Neuronal stem cell (in vitro differentiated cells): ENCODE data around the gene CSNK1D.

Experiments used
- DNase-seq: peaks from one replicate; pipeline ENCODE4 v3.0.0-alpha.2; 2013; ENCODE audit warnings: low spot score
- H2AFZ ChIP-seq: one replicate; pipeline ENCODE4 v1.6.1; 2013; ENCODE audit warnings: mild to moderate bottlenecking, low read length, inconsistent platforms
- H2AK5ac ChIP-seq: 2 replicates; pipeline ENCODE4 v1.6.1; 2013; ENCODE audit warnings: low read depth, mild to moderate bottlenecking, inconsistent platforms, low read length, moderate library complexity, mixed read lengths
- H2BK120ac ChIP-seq: 2 replicates; pipeline ENCODE4 v1.6.1; 2013; ENCODE audit warnings: low read depth, mild to moderate bottlenecking, inconsistent platforms, low read length, moderate library complexity, mixed read lengths
- H2BK12ac ChIP-seq: one replicate; pipeline ENCODE4 v1.6.1; 2013; ENCODE audit warnings: low read length, inconsistent platforms
- H2BK15ac ChIP-seq: 2 replicates; pipeline ENCODE4 v1.6.1; 2013; ENCODE audit warnings: mild to moderate bottlenecking, low read length, inconsistent platforms, mixed read lengths
- H2BK5ac ChIP-seq: one replicate; pipeline ENCODE4 v1.6.1; 2013; ENCODE audit warnings: inconsistent platforms, mild to moderate bottlenecking, low read length, moderate library complexity
- H3K14ac ChIP-seq: one replicate; pipeline ENCODE4 v1.6.1; 2013; ENCODE audit warnings: low read length, inconsistent platforms
- H3K18ac ChIP-seq: 2 replicates; pipeline ENCODE4 v1.6.1; 2013; ENCODE audit warnings: low read length, inconsistent platforms
- H3K23ac ChIP-seq: 2 replicates; pipeline ENCODE4 v1.6.1; 2013; ENCODE audit warnings: low read depth, mild to moderate bottlenecking, mixed read lengths, low read length, inconsistent platforms; ENCODE audit not compliant: poor library complexity
- H3K27ac ChIP-seq: replicated peaks from 3 replicates; pipeline ENCODE4 v1.5.1; 2013; ENCODE audit warnings: low read length, inconsistent platforms
- H3K27me3 ChIP-seq, 3 experiments: 2 replicates each; pipeline ENCODE4 v1.6.1; 2013; ENCODE audit warnings: low read length in 3 of 3, mild to moderate bottlenecking in 2 of 3, inconsistent platforms in 1 of 3, low read depth in 1 of 3, mixed read lengths in 1 of 3, moderate library complexity in 1 of 3; ENCODE audit not compliant: control insufficient read depth in 3 of 3, insufficient read depth in 3 of 3
- H3K36me3 ChIP-seq, 2 donors: replicated peaks in 1 of 2; 2 replicates each; pipeline ENCODE4 v1.6.1; 2013; ENCODE audit warnings: low read length in 2 of 2; ENCODE audit not compliant: control insufficient read depth in 2 of 2, insufficient read depth in 2 of 2
- H3K4ac ChIP-seq: 2 replicates; pipeline ENCODE4 v1.6.1; 2013; ENCODE audit warnings: inconsistent platforms, mild to moderate bottlenecking, low read length, moderate library complexity
- H3K4me1 ChIP-seq, 2 donors: 1 replicate in 1 of 2; 2 replicates in 1 of 2; pipeline ENCODE4 v1.6.1; 2013; ENCODE audit warnings: low read length in 2 of 2, low read depth in 1 of 2; ENCODE audit not compliant: control insufficient read depth in 2 of 2, insufficient read depth in 1 of 2
- H3K4me2 ChIP-seq: one replicate; pipeline ENCODE4 v1.6.1; 2013; ENCODE audit warnings: mild to moderate bottlenecking, low read length, inconsistent platforms; ENCODE audit not compliant: insufficient read depth, poor library complexity, severe bottlenecking
- H3K4me3 ChIP-seq, 2 donors: 2 replicates each; pipeline ENCODE4 v1.5.1; 2013; ENCODE audit warnings: low read length in 2 of 2, mild to moderate bottlenecking in 2 of 2, inconsistent platforms in 1 of 2, moderate library complexity in 1 of 2
- H3K79me1 ChIP-seq: one replicate; pipeline ENCODE4 v1.6.1; 2013; ENCODE audit warnings: low read depth, mild to moderate bottlenecking, inconsistent platforms, low read length, moderate library complexity
- H3K9ac ChIP-seq: one replicate; pipeline ENCODE4 v1.6.1; 2013; ENCODE audit warnings: mild to moderate bottlenecking, low read depth, low read length, inconsistent platforms; ENCODE audit not compliant: poor library complexity
- H3K9me3 ChIP-seq, 2 donors: replicated peaks in 1 of 2; 2 replicates each; pipeline versions ENCODE3 to v1.6.1; 2013; ENCODE audit warnings: low read length in 2 of 2, mild to moderate bottlenecking in 2 of 2, inconsistent platforms in 1 of 2, low read depth in 1 of 2, mixed read lengths in 1 of 2, moderate library complexity in 1 of 2; ENCODE audit not compliant: control insufficient read depth in 2 of 2, insufficient read depth in 1 of 2
- H4K8ac ChIP-seq: one replicate; pipeline ENCODE4 v1.6.1; 2013; ENCODE audit warnings: low read depth, mild to moderate bottlenecking, inconsistent platforms, low read length, moderate library complexity
- H4K91ac ChIP-seq: one replicate; pipeline ENCODE4 v1.6.1; 2013; ENCODE audit warnings: low read length, low read depth, mild to moderate bottlenecking, inconsistent platforms; ENCODE audit not compliant: poor library complexity
- WGBS, 2 donors: extraction: QIAGEN DNeasy Blood & Tissue Kit; methylation state at CpG; one replicate each; pipeline ENCODE4 v1.1.7; 2013; ENCODE audit warnings: missing lambda C conversion rate in 2 of 2, mixed read lengths in 1 of 2; ENCODE audit not compliant: insufficient read length in 2 of 2, insufficient replicate concordance in 1 of 2; ENCODE audit errors: extremely low coverage in 2 of 2; 5-methylcytosine and 5-hydroxymethylcytosine counted together

Gene CSNK1D

DNA sequence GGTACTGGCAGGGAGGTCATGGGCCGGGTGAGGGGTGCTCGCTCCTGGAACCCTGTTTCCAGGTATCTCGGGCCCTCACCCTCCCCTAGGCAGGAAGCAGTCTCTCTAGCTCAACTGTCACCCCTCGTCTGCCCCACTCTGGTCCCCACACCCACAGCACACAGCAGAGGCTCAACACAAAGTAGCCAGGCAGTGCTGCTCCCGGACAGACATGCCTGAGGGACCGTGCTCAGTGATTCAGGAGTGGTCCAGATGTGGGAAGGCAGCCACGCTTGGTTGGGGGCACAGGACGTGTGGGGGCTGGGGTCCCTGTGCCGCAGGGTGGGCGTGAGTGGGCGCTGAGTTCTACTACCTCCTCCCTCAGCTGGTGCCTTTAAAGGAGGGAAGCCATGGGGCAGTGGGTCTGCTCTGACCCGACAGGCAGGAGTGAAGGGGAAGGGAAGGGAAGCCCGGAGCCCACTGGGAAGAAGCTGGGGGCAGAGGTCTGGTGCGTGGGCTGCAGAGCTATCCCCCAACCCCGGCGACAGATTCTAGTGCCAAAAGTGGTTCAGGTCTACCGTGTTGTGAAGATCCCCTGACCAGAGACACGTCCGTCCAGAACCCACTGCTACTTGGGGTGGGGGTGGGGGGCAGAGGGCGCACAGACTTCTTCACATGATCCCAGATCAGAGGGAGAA, 32.9 kb downstream of the CSNK1D start:
- no peak overlapping the region for H3K4me2 ChIP-seq
- peak overlapping the region; percentile 57 for H3K18ac ChIP-seq
- no peak overlapping the region for H2BK120ac ChIP-seq
- H3K9ac ChIP-seq: peak overlapping the region; percentile 44
- H4K8ac ChIP-seq: peak overlapping the region; percentile 4
- H3K4ac ChIP-seq: no peak overlapping the region
- no peak overlapping the region for H3K14ac ChIP-seq
- H2BK5ac ChIP-seq: no peak overlapping the region
- no peak overlapping the region for H3K4me3 ChIP-seq
- no peak overlapping the region for H4K91ac ChIP-seq
- H3K36me3 ChIP-seq: peaks cover 44 to 74% of the 10 kb centered on the region in 2 donors
- H2BK15ac ChIP-seq: no peak overlapping the region
- peaks cover 0 to 3% of the 10 kb centered on the region in 2 donors for H3K4me1 ChIP-seq
- H3K9me3 ChIP-seq: no peaks in the 10 kb centered on the region
- WGBS, 2 donors: no CpG with 5 or more reads among the region's 20 CpGs
- DNase-seq: no peak
- H3K27me3 ChIP-seq: no peaks in the 10 kb centered on the region
- peaks cover 20% of the 10 kb centered on the region for H3K79me1 ChIP-seq
- no peak overlapping the region for H3K27ac ChIP-seq
- peak overlapping the region; percentile 29 for H3K23ac ChIP-seq
- H2AFZ ChIP-seq: no peak overlapping the region
- no peak overlapping the region for H2BK12ac ChIP-seq
- no peak overlapping the region for H2AK5ac ChIP-seq

DNA sequence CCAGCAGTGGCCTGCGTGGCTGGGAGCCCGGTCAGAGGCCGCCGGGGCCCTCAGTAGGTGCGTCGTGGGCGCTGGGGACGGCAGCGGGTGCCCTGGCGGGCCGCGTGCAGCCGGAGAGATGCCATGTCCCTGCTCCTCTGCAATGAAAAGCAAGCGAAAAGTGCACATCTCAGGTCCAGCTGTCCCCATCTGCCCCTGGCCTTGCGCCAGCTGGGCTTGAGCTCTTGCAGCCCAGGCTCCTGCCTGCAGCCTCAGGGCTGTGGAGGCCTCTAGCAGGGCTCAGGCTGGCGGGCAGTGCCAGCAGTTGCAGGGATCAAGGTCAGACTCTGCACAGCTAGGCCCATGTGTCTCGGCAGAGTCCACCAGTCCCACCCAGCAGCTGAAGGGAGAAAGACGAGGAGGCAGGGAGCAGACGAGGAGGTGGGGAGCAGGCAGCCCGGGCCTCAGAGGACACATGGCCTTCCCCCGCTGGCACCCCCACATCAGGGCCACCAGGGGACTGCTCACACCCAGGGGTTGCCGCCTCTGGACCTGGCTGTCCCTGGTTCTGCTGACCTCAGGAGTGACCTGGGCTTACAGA, 33.5 kb downstream of the CSNK1D start:
- DNase-seq: no peak
- no peak overlapping the region for H2BK120ac ChIP-seq
- no peak overlapping the region for H3K4me2 ChIP-seq
- no peak overlapping the region for H2BK5ac ChIP-seq
- no peak overlapping the region for H3K4ac ChIP-seq
- no peak overlapping the region for H4K91ac ChIP-seq
- peak overlapping the region; percentile 4 for H4K8ac ChIP-seq
- H3K27ac ChIP-seq: no peak overlapping the region
- no peak overlapping the region for H3K9ac ChIP-seq
- H3K4me1 ChIP-seq: peaks cover 0 to 3% of the 10 kb centered on the region in 2 donors
- H3K36me3 ChIP-seq: peaks cover 38 to 67% of the 10 kb centered on the region in 2 donors
- H2AFZ ChIP-seq: no peak overlapping the region
- no peak overlapping the region for H2AK5ac ChIP-seq
- no peaks in the 10 kb centered on the region for H3K27me3 ChIP-seq
- no CpG with 5 or more reads among the region's 22 CpGs for WGBS, 2 donors
- H3K18ac ChIP-seq: peak overlapping the region; percentile 57
- peaks cover 19% of the 10 kb centered on the region for H3K79me1 ChIP-seq
- no peak overlapping the region for H3K4me3 ChIP-seq
- no peak overlapping the region for H3K14ac ChIP-seq
- no peak overlapping the region for H2BK15ac ChIP-seq
- H3K23ac ChIP-seq: peak overlapping the region; percentile 44
- H2BK12ac ChIP-seq: no peak overlapping the region
- H3K9me3 ChIP-seq: no peaks in the 10 kb centered on the region

DNA sequence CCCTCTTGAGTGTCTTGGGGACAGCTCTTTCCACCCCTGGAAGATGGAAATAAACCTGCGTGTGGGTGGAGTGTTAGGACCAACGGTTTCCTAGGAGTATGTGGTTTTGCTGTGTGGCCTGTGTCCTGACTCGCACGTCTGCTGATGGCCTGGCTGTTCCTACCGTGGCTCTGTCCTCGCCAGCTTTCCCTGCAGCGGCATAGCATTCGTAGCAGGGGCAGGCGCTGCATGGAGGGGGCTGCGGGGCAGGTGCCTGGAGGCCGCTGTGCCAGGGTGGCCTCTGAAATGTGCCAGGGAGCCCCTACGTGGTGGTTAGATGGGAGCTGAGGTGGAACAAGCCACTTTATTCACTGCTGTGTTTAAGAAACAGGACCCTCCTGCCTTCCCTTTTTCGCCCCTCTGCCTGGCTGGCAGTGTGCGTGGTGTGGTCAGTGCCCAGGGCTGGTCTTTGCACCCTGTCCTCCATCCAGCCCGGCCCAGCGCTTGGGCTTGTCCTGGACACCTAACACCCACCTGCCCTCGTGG, 34.0 kb downstream of the CSNK1D start:
- Histone ChIP-seq H3K4me3 (no peak overlapping the region), H2BK15ac (peak overlapping the region; percentile 9), H4K91ac (no peak overlapping the region), H4K8ac (peak overlapping the region; percentile 43), H3K36me3 (peaks cover 32 to 62% of the 10 kb centered on the region in 2 donors), H3K4me2 (no peak overlapping the region), H2AK5ac (no peak overlapping the region), H3K9me3 (no peaks in the 10 kb centered on the region), H3K9ac (no peak overlapping the region), H2AFZ (no peak overlapping the region), H3K79me1 (peaks cover 18% of the 10 kb centered on the region), H2BK12ac (no peak overlapping the region), H3K18ac (no peak overlapping the region), H3K27ac (no peak overlapping the region), H3K4ac (no peak overlapping the region), H2BK5ac (no peak overlapping the region), H3K23ac (peak overlapping the region; percentile 44), H3K4me1 (peaks cover 3 to 4% of the 10 kb centered on the region in 2 donors), H3K27me3 (no peaks in the 10 kb centered on the region), H2BK120ac (no peak overlapping the region), H3K14ac (no peak overlapping the region)
- no peak for DNase-seq
- no CpG with 5 or more reads among the region's 17 CpGs for WGBS, 2 donors

DNA sequence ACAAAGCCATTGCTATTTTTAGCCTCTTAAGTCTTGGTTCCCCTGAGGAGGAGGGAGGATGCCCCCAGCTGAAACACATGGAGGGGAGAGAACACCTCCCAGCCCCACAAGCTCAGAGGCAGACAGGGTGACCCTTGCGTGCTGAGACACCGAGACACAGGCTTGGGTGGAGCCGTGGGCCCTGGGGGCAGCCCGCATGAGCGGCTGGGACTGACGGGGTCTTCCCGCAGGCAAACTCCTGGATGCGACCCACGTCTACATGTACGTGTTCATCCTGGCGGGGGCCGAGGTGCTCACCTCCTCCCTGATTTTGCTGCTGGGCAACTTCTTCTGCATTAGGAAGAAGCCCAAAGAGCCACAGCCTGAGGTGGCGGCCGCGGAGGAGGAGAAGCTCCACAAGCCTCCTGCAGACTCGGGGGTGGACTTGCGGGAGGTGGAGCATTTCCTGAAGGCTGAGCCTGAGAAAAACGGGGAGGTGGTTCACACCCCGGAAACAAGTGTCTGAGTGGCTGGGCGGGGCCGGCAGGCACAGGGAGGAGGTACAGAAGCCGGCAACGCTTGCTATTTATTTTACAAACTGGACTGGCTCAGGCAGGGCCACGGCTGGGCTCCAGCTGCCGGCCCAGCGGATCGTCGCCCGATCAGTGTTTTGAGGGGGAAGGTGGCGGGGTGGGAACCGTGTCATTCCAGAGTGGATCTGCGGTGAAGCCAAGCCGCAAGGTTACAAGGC, 34.9 kb downstream of the CSNK1D start:
- DNase-seq: no peak
- no peak overlapping the region for H3K4me2 ChIP-seq
- no peak overlapping the region for H3K18ac ChIP-seq
- H2BK12ac ChIP-seq: no peak overlapping the region
- H2AFZ ChIP-seq: no peak overlapping the region
- peaks cover 15% of the 10 kb centered on the region for H3K79me1 ChIP-seq
- peak overlapping the region; percentile 21 for H3K9ac ChIP-seq
- peak overlapping the region; percentile 43 for H4K8ac ChIP-seq
- H3K4me1 ChIP-seq: peaks cover 3 to 7% of the 10 kb centered on the region in 2 donors
- H2BK15ac ChIP-seq: no peak overlapping the region
- H4K91ac ChIP-seq: no peak overlapping the region
- no peak overlapping the region for H3K4me3 ChIP-seq
- H2BK120ac ChIP-seq: no peak overlapping the region
- peak overlapping the region; percentile 98 for H3K23ac ChIP-seq
- H3K14ac ChIP-seq: peak overlapping the region; percentile 21
- H3K27ac ChIP-seq: no peak overlapping the region
- H2BK5ac ChIP-seq: no peak overlapping the region
- no peaks in the 10 kb centered on the region for H3K27me3 ChIP-seq
- no peak overlapping the region for H3K4ac ChIP-seq
- no peak overlapping the region for H2AK5ac ChIP-seq
- no peaks in the 10 kb centered on the region for H3K9me3 ChIP-seq
- WGBS, 2 donors: no CpG with 5 or more reads among the region's 33 CpGs
- H3K36me3 ChIP-seq: peaks cover 25 to 53% of the 10 kb centered on the region in 2 donors
